Adipose tissue (tissue), 3 donors: ENCODE data around the gene LMNTD2. TPM values are rescaled to one million over a fixed set of nuclear protein-coding genes. Genes with fewer than 3 reads are reported as not detected.

Source experiments
- H3K27ac ChIP-seq: one replicate; pipeline ENCODE4 v1.5.1; 2013; ENCODE audit warnings: low read depth, low read length
- WGBS, 3 donors: extraction: QIAGEN DNeasy Blood & Tissue Kit; methylation state at CpG; one replicate each; pipeline ENCODE4 v1.1.7; 2013; 5-methylcytosine and 5-hydroxymethylcytosine counted together
- polyA plus RNA-seq, 3 donors: library from polyadenylated mRNA; stranded (reverse); fragments of 200-250 nt; gene quantifications; one replicate each; pipeline ENCODE4 v1.2.3, GENCODE V29; 2013
- donor health status: healthy with polysubstance abuse.
- donor health status: Bipolar disorder and iron deficiency.
- donor health status: healthy.

LMNTD2 gene, protein sequence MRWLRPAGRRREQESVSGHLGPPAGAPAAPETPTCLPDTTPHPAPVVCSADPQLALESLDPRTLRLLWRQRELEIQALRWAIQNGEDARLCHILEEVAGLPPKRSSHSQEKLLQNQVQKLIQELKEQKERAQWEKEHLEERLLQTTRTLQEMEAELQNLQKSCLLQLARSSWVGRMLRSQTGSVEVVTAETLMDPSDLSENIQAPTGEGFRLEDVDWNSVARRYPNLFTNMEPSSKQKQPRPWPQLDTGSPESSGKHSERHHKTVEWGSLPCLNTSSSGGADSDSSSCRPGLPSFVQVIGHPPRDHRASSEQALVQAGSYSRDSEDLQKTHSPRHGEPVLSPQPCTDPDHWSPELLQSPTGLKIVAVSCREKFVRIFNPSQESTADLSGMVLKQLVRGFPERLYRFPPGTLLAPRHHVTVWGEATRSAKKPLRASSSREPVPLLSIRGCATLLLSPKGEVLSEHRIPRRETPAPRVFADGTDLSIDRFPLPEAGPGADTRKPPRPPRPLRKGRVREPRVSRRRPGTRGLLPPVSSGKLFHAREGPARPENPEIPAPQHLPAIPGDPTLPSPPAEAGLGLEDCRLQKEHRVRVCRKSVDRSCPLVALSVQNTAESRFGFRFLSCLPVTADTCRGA
- 1 to 10 TPM; 1.2 to 5.2 (median 1.9) TPM for polyA plus RNA-seq

- 1 to 2% (median 1%) methylated on average over 51 to 95 of the region's 95 CpGs for WGBS, 3 donors
- H3K27ac ChIP-seq = no peak within 1 kb of the TSS
These were observed at the start of gene LMNTD2, which contains the start of gene RASSF7 for GRCh38 chr11:560305-561147. LMNTD2 (minus strand) TSS chr11:560738; CDS start chr11:560716, 22 bp downstream. RASSF7 (plus strand) TSS chr11:560970; CDS start chr11:561769, 799 bp downstream.

- H3K27ac ChIP-seq = no peak overlapping the region
- WGBS, 3 donors = 92 to 95% (median 94%) methylated on average over 23 to 28 of the region's 28 CpGs
These were observed 48.8 kb upstream of the LMNTD2 start for GRCh38 chr11:609341-609811.

- WGBS, 3 donors = 62 to 89% (median 74%) methylated on average over 26 to 28 of the region's 28 CpGs
These were observed 48.3 kb upstream of the LMNTD2 start for GRCh38 chr11:608791-609251.

DNA sequence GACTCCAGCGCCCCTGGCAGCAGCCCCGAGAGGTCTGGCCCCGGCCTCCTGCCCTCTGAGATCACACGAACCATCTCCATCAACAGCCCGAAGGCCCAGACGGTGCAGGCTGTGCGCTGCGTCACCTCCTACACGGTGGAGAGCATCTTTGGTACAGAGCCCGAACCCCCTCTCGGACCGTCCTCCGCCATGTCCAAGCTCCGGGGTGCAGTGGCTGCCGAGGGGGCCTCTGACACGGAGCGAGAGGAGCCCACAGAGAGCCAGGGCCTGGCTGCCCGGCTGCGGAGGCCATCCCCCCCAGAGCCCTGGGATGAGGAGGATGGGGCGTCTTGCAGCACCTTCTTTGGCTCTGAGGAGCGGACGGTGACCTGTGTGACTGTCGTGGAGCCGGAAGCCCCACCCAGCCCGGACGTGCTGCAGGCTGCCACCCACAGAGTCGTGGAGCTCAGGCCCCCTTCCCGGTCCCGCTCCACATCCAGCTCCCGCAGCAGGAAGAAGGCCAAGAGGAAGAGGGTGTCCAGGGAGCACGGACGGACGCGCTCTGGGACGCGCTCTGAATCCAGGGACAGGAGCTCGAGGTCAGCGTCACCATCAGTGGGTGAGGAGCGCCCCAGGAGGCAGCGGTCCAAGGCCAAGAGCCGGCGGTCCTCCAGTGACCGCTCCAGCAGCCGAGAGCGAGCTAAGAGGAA is 47.6 kb upstream of the LMNTD2 start:
- H3K27ac ChIP-seq = no peak overlapping the region
- 85 to 90% (median 86%) methylated on average over 41 to 45 of the region's 45 CpGs for WGBS, 3 donors

More at GRCh38 chr11:608791-609251, 48.3 kb upstream of the LMNTD2 start:
- H3K27ac ChIP-seq = no peak overlapping the region

DNA sequence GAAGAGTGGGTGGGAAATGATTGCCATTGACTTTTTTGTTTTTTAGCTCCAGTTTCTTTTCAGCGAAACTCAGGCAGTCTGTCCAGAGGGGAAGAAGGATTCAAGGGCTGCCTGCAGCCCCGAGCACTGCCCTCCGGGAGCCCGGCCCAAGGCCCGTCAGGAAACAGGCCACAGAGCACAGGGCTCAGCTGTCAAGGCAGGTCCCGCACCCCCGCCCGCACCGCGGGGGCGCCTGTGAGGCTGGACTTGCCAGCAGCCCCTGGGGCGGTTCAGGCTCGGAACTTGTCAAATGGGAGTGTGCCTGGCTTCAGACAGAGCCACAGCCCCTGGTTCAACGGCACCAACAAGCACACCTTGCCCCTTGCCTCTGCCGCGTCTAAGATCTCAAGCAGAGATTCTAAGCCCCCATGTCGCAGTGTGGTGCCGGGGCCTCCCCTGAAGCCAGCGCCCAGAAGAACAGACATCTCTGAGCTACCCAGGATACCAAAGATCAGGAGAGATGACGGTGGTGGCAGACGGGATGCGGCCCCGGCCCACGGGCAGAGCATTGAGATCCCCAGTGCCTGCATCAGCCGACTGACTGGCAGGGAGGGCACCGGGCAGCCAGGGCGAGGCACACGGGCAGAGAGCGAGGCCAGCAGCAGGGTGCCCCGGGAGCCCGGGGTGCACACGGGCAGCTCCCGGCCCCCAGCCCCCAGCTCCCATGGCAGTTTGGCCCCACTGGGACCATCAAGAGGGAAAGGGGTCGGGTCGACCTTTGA is 46.7 kb upstream of the LMNTD2 start:
- H3K27ac ChIP-seq = no peak overlapping the region
- WGBS, 3 donors = 86 to 96% (median 93%) methylated on average over 35 of the region's 35 CpGs

GRCh38 chr11:606245-606644 is 45.7 kb upstream of the LMNTD2 start:
- whole genome bisulfite sequencing, 3 donors = 72 to 77% (median 75%) methylated on average over 9 to 19 of the region's 19 CpGs
- H3K27ac ChIP-seq = no peak overlapping the region

DNA sequence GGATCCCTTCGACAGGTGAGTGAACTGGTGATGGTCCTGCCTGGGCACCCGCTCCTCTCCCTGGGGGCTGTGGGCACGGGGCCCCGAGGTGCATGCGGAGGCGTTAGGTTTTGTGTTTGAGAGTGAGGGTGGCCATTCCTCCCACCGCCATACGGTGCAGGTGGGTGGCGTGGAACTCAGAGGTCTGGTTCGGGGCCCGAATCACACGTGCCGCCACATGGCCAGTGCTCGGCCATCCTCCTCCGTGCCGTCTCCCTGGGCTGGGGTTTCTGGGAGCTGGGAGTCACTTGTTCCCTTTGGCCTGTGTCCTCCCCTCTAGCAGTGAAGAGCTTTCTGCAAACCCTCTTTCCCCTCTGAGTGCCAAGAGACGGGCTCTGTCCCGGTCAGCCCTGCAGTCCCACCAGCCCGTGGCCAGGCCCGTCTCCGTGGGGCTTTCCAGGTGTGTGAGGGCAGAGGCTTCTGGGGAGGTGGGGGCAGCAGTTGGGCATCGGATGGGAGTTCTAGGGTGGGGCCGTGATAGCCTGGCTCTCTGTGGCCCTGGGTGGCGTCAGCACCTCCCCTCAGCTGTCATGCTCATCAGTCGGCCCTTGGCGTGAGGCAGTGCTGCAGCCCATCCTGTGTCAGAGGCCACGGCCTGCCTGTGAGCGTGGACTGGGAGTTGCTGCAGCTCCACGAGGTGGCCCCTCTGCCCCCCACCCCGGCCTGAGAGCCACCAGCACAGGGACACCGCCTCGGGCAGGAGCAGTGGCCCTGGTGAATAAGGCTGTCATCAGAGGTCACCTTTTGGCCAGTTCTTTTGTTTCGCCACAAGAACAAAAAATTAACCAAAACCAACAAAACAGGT is 45.0 kb upstream of the LMNTD2 start:
- WGBS, 3 donors = 92 to 94% (median 93%) methylated on average over 32 to 33 of the region's 33 CpGs

DNA sequence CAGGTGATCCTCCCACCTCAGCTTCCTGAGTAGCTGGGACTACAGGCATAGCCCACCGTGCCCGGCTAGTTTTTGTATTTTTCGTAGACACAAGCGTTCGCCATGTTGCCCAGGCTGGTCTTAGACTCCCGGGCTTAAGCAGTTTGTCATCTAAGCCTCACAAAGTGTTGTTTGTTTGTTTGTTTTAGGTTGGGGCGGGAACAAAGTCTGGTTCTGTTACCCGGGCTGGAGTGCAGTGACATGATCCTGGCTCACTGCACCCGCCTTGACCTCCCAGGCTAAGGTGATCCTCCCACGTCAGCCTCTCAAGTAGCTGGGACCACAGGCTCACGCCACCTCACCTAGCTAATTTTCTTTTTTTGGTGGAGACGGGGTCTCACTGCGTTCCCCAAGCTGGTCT is 42.6 kb upstream of the LMNTD2 start:
- H3K27ac ChIP-seq = no peak overlapping the region
- WGBS, 3 donors = 92 to 96% (median 95%) methylated on average over 13 of the region's 13 CpGs

More for the DNA sequence above, 45.0 kb upstream of the LMNTD2 start:
- no peak overlapping the region for H3K27ac ChIP-seq

- 92 to 94% (median 93%) methylated on average over 23 of the region's 23 CpGs for WGBS, 3 donors
- no peak overlapping the region for H3K27ac ChIP-seq
These were observed 41.2 kb upstream of the LMNTD2 start for GRCh38 chr11:601573-602245.

DNA sequence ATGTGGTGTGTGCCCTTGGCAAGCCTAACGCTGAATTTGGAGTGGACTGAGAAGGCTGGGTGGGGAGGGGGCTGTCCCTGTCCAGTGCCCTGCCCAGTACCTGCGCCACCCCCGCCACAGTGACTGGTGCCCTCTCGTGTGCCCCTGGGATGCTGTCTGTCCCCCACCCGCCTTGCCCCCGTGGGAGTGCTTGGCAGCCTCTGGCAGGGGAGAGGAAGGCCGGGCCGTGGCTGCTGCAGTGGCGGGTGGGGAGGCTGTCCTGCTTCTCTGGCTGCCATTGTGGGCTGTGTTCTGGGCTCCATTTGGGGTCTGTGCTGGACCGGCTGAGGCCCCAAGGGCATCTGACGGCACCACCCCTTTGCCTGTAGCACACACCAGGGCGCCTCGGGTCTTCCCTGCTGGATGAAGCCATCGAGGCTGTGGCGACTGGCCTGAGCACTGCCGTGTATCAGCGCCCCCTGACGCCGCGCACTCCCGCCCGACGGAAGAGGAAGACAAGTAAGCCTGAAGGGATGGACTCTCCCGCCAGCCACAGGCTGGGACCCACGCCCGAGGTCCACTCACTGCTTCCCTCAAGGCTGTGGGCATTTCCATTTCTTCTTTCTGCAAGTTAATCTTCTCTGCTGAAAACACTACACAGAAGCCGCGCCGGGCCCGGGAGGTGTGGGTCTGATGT is 37.6 kb upstream of the LMNTD2 start:
- whole genome bisulfite sequencing, 3 donors = 89 to 95% (median 92%) methylated on average over 27 to 30 of the region's 30 CpGs
- no peak overlapping the region for H3K27ac ChIP-seq

GRCh38 chr11:597166-597725 is 36.7 kb upstream of the LMNTD2 start:
- H3K27ac ChIP-seq = no peak overlapping the region
- 88 to 90% (median 89%) methylated on average over 24 to 29 of the region's 29 CpGs for WGBS, 3 donors

DNA sequence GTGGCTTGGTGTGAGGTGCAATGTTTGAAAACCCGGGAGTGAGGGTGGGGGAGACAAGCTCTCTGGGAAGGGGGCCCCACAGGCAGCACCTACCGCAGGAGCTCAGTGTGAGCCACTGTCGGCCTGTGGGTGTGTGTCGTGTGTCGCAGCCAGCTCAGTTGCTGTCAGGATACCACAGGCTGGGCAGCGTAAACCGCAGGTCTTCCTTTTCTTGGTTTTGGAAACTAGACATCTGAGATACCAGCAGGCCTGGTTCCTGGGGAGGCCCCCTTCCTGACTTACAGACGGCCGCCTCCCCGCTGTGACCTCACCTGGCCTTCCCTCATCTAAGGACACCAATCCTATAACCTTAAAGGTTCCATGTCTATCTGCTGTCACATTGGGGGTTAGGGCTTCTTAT is 35.8 kb upstream of the LMNTD2 start:
- 78 to 92% (median 82%) methylated on average over 10 of the region's 10 CpGs for WGBS, 3 donors
- H3K27ac ChIP-seq = no peak overlapping the region

GRCh38 chr11:595400-595799 is 34.9 kb upstream of the LMNTD2 start:
- H3K27ac ChIP-seq = no peak overlapping the region
- 92 to 94% (median 92%) methylated on average over 10 of the region's 10 CpGs for WGBS, 3 donors

- 92 to 96% (median 93%) methylated on average over 21 of the region's 21 CpGs for WGBS, 3 donors
- no peak overlapping the region for H3K27ac ChIP-seq
These were observed 32.8 kb upstream of the LMNTD2 start for GRCh38 chr11:593347-593746.

DNA sequence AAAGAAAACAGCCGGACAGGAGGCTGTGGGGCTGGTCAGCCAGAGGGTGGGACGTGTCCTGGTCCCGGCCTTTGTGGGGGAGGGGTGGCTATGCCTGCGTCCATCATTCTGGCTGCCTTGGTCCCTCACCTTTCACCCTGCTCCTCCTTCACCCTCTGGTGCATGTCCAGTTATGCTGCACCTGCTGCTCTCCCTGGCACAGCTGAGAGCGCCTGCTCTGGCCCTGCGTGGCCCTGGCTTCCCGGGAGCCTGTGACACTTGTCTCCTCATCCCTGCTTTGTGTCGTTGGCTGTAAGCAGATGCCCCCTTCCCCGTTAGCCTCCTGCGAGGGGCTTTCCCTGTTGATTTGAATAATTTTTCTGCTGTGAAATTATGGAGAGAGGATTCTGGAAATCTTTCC is 32.4 kb upstream of the LMNTD2 start:
- no peak overlapping the region for H3K27ac ChIP-seq
- WGBS, 3 donors = 86 to 89% (median 88%) methylated on average over 10 of the region's 10 CpGs
